ENCODE measurements around the gene RAD23A.
"Not testable (repeated sequence)": the region's sequence is repeated elsewhere in the genome, so short reads cannot be mapped to it uniquely, and the experiment has no call there.

DNA sequence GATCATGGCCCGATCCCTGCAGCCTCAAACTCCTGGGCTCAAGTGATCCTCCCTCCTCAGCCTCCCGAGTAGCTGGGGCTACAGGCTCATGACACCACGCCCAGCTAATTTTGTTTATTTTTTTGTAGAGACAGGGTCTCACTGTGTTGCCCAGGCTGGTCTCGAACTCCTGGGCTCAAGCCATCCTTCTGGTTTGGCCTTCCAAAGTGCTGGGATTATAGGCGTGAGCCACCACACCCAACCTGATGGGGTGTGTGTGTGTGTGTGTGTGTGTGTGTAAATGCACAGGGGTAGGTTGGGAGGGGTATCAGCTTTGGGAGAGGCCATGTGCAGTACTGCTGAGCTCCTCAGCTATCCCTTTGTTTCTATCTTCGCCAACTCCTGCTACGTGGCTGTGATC lies 30.4 kb downstream of the RAD23A start:
- not testable (repeated sequence) for TF ChIP-seq POLR2A, POLR2AphosphoS5 (IDR thresholded peaks at IDR 0.05)
- TF ChIP-seq, protein P1, sequence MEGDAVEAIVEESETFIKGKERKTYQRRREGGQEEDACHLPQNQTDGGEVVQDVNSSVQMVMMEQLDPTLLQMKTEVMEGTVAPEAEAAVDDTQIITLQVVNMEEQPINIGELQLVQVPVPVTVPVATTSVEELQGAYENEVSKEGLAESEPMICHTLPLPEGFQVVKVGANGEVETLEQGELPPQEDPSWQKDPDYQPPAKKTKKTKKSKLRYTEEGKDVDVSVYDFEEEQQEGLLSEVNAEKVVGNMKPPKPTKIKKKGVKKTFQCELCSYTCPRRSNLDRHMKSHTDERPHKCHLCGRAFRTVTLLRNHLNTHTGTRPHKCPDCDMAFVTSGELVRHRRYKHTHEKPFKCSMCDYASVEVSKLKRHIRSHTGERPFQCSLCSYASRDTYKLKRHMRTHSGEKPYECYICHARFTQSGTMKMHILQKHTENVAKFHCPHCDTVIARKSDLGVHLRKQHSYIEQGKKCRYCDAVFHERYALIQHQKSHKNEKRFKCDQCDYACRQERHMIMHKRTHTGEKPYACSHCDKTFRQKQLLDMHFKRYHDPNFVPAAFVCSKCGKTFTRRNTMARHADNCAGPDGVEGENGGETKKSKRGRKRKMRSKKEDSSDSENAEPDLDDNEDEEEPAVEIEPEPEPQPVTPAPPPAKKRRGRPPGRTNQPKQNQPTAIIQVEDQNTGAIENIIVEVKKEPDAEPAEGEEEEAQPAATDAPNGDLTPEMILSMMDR (IDR thresholded peaks at IDR 0.05) = not testable (repeated sequence)

Data from prostate gland (tissue), 2 donors.